Mesendoderm (in vitro differentiated cells): ENCODE data around the gene CEP112.

ENCODE experiments used
- DNase-seq: peaks from one replicate; pipeline ENCODE4 v3.0.0; 2013
- H2AK5ac ChIP-seq: 2 replicates; pipeline ENCODE4 v1.6.1; 2013; ENCODE audit warnings: low read length, inconsistent platforms
- H2BK120ac ChIP-seq: 2 replicates; pipeline ENCODE4 v1.6.1; 2013; ENCODE audit warnings: low read depth, mild to moderate bottlenecking, low read length, moderate library complexity, mixed read lengths
- H2BK15ac ChIP-seq: replicated peaks from 2 replicates; pipeline ENCODE4 v1.6.1; 2013; ENCODE audit warnings: low read depth, mild to moderate bottlenecking, moderate library complexity
- H2BK5ac ChIP-seq: 2 replicates; pipeline ENCODE4 v1.6.1; 2013; ENCODE audit warnings: low read length, inconsistent platforms
- H3K18ac ChIP-seq: 2 replicates; pipeline ENCODE4 v1.6.1; 2013; ENCODE audit warnings: mild to moderate bottlenecking, low read length, mixed read lengths
- H3K23ac ChIP-seq: one replicate; pipeline ENCODE4 v1.6.1; 2013; ENCODE audit warnings: low read length
- H3K27ac ChIP-seq: 2 replicates; pipeline ENCODE4 v1.5.1; 2013; ENCODE audit warnings: low read depth, mild to moderate bottlenecking, inconsistent platforms, low read length, moderate library complexity
- H3K27me3 ChIP-seq: 2 replicates; pipeline ENCODE4 v1.6.1; 2013; ENCODE audit warnings: low read length, control low read depth, mild to moderate bottlenecking, inconsistent platforms; ENCODE audit not compliant: insufficient read depth, poor library complexity
- H3K36me3 ChIP-seq: 2 replicates; pipeline ENCODE4 v1.6.1; 2013; ENCODE audit warnings: low read length, inconsistent platforms; ENCODE audit not compliant: control insufficient read depth, insufficient read depth
- H3K4ac ChIP-seq: one replicate; pipeline ENCODE4 v1.6.1; 2013; ENCODE audit warnings: low read depth, mild to moderate bottlenecking, low read length, moderate library complexity
- H3K4me1 ChIP-seq: 2 replicates; pipeline ENCODE4 v1.6.1; 2013; ENCODE audit warnings: low read depth, low read length, inconsistent platforms; ENCODE audit not compliant: control insufficient read depth
- H3K4me2 ChIP-seq: 2 replicates; pipeline ENCODE4 v1.6.1; 2013; ENCODE audit warnings: low read length
- H3K4me3 ChIP-seq: 2 replicates; pipeline ENCODE4 v1.5.1; 2013; ENCODE audit warnings: mild to moderate bottlenecking, low read length
- H3K56ac ChIP-seq: one replicate; pipeline ENCODE4 v1.6.1; 2013; ENCODE audit warnings: low read length
- H3K79me1 ChIP-seq: 2 replicates; pipeline ENCODE4 v1.6.1; 2013; ENCODE audit warnings: low read length, inconsistent platforms
- H3K79me2 ChIP-seq: 2 replicates; pipeline ENCODE4 v1.6.1; 2013; ENCODE audit warnings: mild to moderate bottlenecking, low read length; ENCODE audit not compliant: control insufficient read depth, insufficient read depth
- H3K9ac ChIP-seq: 2 replicates; pipeline ENCODE4 v1.6.1; 2013; ENCODE audit warnings: low read length, inconsistent platforms
- H4K5ac ChIP-seq: one replicate; pipeline ENCODE4 v1.6.1; 2013; ENCODE audit warnings: low read length
- H4K8ac ChIP-seq: one replicate; pipeline ENCODE4 v1.6.1; 2013; ENCODE audit warnings: low read depth, mild to moderate bottlenecking, control low read depth, low read length, moderate library complexity
- WGBS: extraction: QIAGEN DNeasy Blood & Tissue Kit; methylation state at CpG from one replicate; pipeline ENCODE4 v1.1.7; 2013; ENCODE audit warnings: low lambda C conversion rate, missing lambda C conversion rate; ENCODE audit not compliant: insufficient coverage; ENCODE audit errors: extremely low coverage; 5-methylcytosine and 5-hydroxymethylcytosine counted together

CEP112 gene

DNA sequence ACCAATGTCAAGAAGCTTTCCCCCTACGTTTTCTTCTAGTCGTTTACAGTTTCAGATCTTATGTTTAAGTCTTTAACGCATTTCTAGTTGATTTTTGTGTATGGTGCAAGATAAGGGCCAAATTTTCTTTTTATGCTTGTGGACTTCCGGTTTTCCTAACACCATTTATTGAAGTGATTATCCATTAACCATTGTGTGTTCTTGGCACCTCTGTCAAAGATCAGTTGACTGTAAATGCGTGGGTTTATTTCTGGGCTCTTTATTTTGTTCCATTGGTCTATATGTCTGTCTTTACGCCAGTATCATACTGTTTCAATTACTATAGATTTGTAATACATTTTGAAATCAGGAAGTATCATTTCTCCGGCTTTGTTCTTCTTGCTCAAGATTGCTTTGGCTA is 49.5 kb downstream of the CEP112 start:
- H3K27ac ChIP-seq: no peak overlapping the region
- H3K36me3 ChIP-seq: no peaks in the 10 kb centered on the region
- H3K23ac ChIP-seq: no peak overlapping the region
- H2BK5ac ChIP-seq: no peak overlapping the region
- H3K56ac ChIP-seq: no peak overlapping the region
- no peak overlapping the region for H2BK120ac ChIP-seq
- no peak overlapping the region for H3K4ac ChIP-seq
- H3K4me3 ChIP-seq: no peak overlapping the region
- no peaks in the 10 kb centered on the region for H3K79me2 ChIP-seq
- H4K8ac ChIP-seq: no peak overlapping the region
- H3K27me3 ChIP-seq: no peaks in the 10 kb centered on the region
- H3K18ac ChIP-seq: no peak overlapping the region
- no peak overlapping the region for H3K4me2 ChIP-seq
- H3K79me1 ChIP-seq: no peaks in the 10 kb centered on the region
- H2BK15ac ChIP-seq: no peak overlapping the region
- no peak overlapping the region for H4K5ac ChIP-seq
- WGBS: no CpG with 5 or more reads among the region's 7 CpGs
- no peak overlapping the region for H3K9ac ChIP-seq
- no peak for DNase-seq
- H2AK5ac ChIP-seq: no peak overlapping the region
- no peaks in the 10 kb centered on the region for H3K4me1 ChIP-seq

DNA sequence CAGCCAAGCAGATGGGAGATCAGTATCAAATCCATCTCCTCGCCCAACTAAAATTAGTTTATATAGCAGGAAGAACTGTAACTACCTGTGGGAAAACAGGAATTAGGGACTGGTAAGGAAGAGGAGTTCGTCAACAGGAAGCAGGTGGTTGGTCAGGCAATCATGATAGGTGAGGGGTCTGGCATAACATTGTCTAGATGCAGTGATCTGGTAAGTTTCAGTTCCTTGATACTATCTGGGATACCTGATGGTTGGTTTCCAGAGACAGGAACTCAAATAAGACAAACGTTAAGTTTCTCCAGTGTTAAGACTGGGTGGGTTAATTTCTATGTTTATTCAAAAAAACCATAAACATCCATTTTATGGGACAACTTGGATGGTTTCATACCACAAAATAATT is 53.8 kb downstream of the CEP112 start:
- Histone ChIP-seq H3K18ac (no peak overlapping the region), H3K4me2 (no peak overlapping the region), H3K27me3 (no peaks in the 10 kb centered on the region), H3K79me2 (no peaks in the 10 kb centered on the region), H4K5ac (no peak overlapping the region), H3K56ac (no peak overlapping the region), H3K23ac (no peak overlapping the region), H2BK15ac (no peak overlapping the region), H2BK120ac (no peak overlapping the region), H3K4ac (no peak overlapping the region), H4K8ac (no peak overlapping the region), H3K9ac (no peak overlapping the region), H2BK5ac (no peak overlapping the region), H3K4me1 (no peaks in the 10 kb centered on the region), H3K4me3 (no peak overlapping the region), H3K36me3 (no peaks in the 10 kb centered on the region), H3K79me1 (no peaks in the 10 kb centered on the region), H3K27ac (no peak overlapping the region), H2AK5ac (no peak overlapping the region)
- no CpG with 5 or more reads among the region's 3 CpGs for WGBS
- DNase-seq: no peak

DNA sequence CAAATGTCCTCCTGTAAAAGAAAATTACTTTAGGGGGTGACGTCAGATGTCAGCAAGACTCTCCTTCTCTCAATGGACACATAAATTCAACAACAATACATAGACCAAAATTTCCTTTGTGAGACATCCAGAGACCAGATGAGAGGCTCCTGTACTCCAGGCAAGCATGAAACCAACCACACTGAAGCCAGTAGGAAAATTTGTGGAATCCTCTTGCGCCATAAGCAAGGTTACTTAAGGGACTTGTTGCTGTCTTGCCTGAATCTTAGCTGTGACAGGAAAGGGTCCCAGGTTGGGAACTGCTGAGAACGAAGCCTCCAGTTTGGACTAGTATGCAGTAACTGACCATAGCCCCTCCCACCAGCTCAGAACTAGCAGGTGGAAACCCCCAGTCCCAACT is 56.0 kb downstream of the CEP112 start:
- H3K9ac ChIP-seq: no peak overlapping the region
- no peak overlapping the region for H3K56ac ChIP-seq
- H3K79me2 ChIP-seq: no peaks in the 10 kb centered on the region
- no peak overlapping the region for H2AK5ac ChIP-seq
- no peak overlapping the region for H3K4me2 ChIP-seq
- H4K8ac ChIP-seq: no peak overlapping the region
- H3K36me3 ChIP-seq: no peaks in the 10 kb centered on the region
- H3K18ac ChIP-seq: no peak overlapping the region
- H3K4me1 ChIP-seq: no peaks in the 10 kb centered on the region
- no peak overlapping the region for H2BK5ac ChIP-seq
- H3K23ac ChIP-seq: no peak overlapping the region
- no peak overlapping the region for H3K27ac ChIP-seq
- no peak overlapping the region for H3K4me3 ChIP-seq
- H3K4ac ChIP-seq: no peak overlapping the region
- DNase-seq: no peak
- no peak overlapping the region for H2BK15ac ChIP-seq
- no peak overlapping the region for H2BK120ac ChIP-seq
- H4K5ac ChIP-seq: no peak overlapping the region
- no CpG with 5 or more reads among the region's 3 CpGs for WGBS
- H3K27me3 ChIP-seq: no peaks in the 10 kb centered on the region
- no peaks in the 10 kb centered on the region for H3K79me1 ChIP-seq

DNA sequence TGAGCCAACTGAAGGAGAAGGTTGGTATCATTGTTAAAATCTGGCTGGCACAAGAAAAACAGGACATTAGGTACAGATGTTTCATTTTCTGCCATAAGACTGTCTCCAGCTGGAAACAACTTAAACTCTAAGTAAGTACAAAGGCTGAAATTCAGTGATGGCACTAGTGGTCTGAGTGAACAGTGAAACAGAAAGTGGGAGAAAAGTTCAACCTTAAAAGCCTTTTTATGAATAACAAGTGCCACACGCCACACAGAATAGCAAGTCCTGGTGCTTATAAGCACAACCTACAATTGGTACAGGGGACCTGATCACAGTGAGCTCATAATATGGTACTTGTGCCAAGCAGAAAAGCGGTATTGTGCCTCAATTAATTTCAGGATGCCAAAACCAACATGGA is 56.7 kb downstream of the CEP112 start:
- WGBS: no CpG with 5 or more reads among the region's 2 CpGs
- DNase-seq: no peak
- H3K4ac ChIP-seq: no peak overlapping the region

DNA sequence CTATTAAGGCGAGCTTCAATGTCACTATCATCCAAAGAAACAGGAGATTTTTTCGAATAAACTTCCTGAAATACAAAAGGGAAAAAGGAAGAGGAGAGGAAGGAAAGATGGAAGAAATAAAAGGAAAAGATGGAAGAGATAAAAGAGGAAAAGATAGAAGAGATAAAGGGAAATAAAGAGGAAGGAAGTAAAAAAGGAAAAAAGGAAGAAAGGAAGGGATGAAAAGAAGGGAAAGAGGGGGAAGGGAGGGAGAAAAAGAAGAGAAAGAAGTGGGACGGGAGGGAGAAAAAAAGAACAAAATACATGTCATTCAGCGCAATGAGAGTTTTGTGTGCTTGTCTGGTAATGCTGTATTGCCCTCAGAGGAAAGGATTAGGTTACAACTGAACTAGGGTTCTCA is 62.2 kb downstream of the CEP112 start:
- no peak overlapping the region for H2BK120ac ChIP-seq
- no peak overlapping the region for H3K4ac ChIP-seq
- H4K5ac ChIP-seq: no peak overlapping the region
- DNase-seq: no peak
- no peak overlapping the region for H2BK15ac ChIP-seq
- no peak overlapping the region for H2AK5ac ChIP-seq
- no peak overlapping the region for H2BK5ac ChIP-seq
- no peaks in the 10 kb centered on the region for H3K79me1 ChIP-seq
- H3K4me3 ChIP-seq: no peak overlapping the region
- no peaks in the 10 kb centered on the region for H3K79me2 ChIP-seq
- H3K56ac ChIP-seq: no peak overlapping the region
- no peak overlapping the region for H4K8ac ChIP-seq
- H3K36me3 ChIP-seq: no peaks in the 10 kb centered on the region
- H3K4me1 ChIP-seq: no peaks in the 10 kb centered on the region
- WGBS: 100% methylated on average over 1 of the region's 4 CpGs
- H3K9ac ChIP-seq: no peak overlapping the region
- no peak overlapping the region for H3K4me2 ChIP-seq
- no peak overlapping the region for H3K18ac ChIP-seq
- no peak overlapping the region for H3K23ac ChIP-seq
- no peaks in the 10 kb centered on the region for H3K27me3 ChIP-seq
- H3K27ac ChIP-seq: no peak overlapping the region

More for the DNA sequence above, 56.7 kb downstream of the CEP112 start:
- Histone ChIP-seq H3K23ac (no peak overlapping the region), H3K4me2 (no peak overlapping the region), H3K79me2 (no peaks in the 10 kb centered on the region), H3K18ac (no peak overlapping the region), H4K8ac (no peak overlapping the region), H3K79me1 (no peaks in the 10 kb centered on the region), H3K36me3 (no peaks in the 10 kb centered on the region), H3K4me1 (no peaks in the 10 kb centered on the region), H3K56ac (no peak overlapping the region), H3K27ac (no peak overlapping the region), H3K4me3 (no peak overlapping the region), H2BK15ac (no peak overlapping the region), H2AK5ac (no peak overlapping the region), H3K27me3 (no peaks in the 10 kb centered on the region), H3K9ac (no peak overlapping the region), H2BK5ac (no peak overlapping the region), H2BK120ac (no peak overlapping the region), H4K5ac (no peak overlapping the region)

DNA sequence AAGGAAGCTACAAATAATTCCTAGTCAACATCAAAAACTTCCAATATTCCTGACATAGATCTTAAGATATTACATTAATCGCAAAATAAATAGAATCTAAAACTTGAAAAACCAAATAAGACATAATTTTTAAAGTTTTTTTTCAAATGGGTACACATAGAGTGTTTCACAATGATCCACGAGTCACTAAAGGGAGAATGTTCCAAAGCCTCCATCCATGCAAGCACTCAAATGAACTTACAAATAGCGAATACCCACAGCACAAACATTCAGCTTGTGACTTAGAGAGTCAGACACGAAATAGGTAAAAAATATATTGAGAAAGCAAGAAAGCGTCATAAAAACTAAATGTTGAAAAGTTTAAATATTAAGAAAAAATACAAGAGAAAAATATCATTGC is 65.7 kb downstream of the CEP112 start:
- no peak overlapping the region for H2BK120ac ChIP-seq
- H2BK5ac ChIP-seq: no peak overlapping the region
- no peak overlapping the region for H3K4me2 ChIP-seq
- H3K4ac ChIP-seq: no peak overlapping the region
- H3K27me3 ChIP-seq: no peaks in the 10 kb centered on the region
- no peak overlapping the region for H3K9ac ChIP-seq
- no peak overlapping the region for H2AK5ac ChIP-seq
- no peaks in the 10 kb centered on the region for H3K36me3 ChIP-seq
- H3K4me1 ChIP-seq: no peaks in the 10 kb centered on the region
- H4K5ac ChIP-seq: no peak overlapping the region
- no peak overlapping the region for H3K18ac ChIP-seq
- no peak overlapping the region for H4K8ac ChIP-seq
- no peak overlapping the region for H3K23ac ChIP-seq
- no peak overlapping the region for H3K4me3 ChIP-seq
- WGBS: 100% methylated on average over 1 of the region's 5 CpGs
- H3K27ac ChIP-seq: no peak overlapping the region
- H3K56ac ChIP-seq: no peak overlapping the region
- no peaks in the 10 kb centered on the region for H3K79me2 ChIP-seq
- no peak for DNase-seq
- no peak overlapping the region for H2BK15ac ChIP-seq
- no peaks in the 10 kb centered on the region for H3K79me1 ChIP-seq
